HepG2 (cell line): Measurements from ENCODE around the gene TXNDC12. TPM values are rescaled to one million over a fixed set of nuclear protein-coding genes. Genes with fewer than 3 reads are reported as not detected.
A peak's percentile ranks its signal among the peaks of the same experiment; 100 is the strongest.

Experiments
- ATAC-seq: fragments of 200-7000 bp; cut with Tn5 transposase; 3 replicates; pipeline ENCODE4 v1.9.1; 2020; ENCODE audit warnings: mild to moderate bottlenecking, moderate library complexity
- BruUV-seq: library from RNA; stranded (reverse); fragments of 400-500 nt; replicated peaks from 2 replicates; lab custom pipeline; 2021; lab: Mats Ljungman, UMichigan
- CTCF ChIA-PET: fragments of 300-600 bp; formaldehyde crosslinking; extraction: SDS; loops from one replicate; lab custom pipeline; 2021; ENCODE audit warnings: low total read pairs, inconsistent platforms, low intra/inter-chr PET ratio; lab: Yijun Ruan, JAX
- POLR2A ChIA-PET: fragments of 350-600 bp; sonication (Branson Sonifier 250); formaldehyde crosslinking; loops from one replicate; lab custom pipeline; 2020; ENCODE audit warnings: antibody characterized with exemption, inconsistent platforms; lab: Yijun Ruan, JAX
- DNase-seq: peaks from one replicate; pipeline ENCODE4 v3.0.0-alpha.2; 2015; ENCODE audit warnings: low spot score
- FAIRE-seq: peaks from 3 replicates; lab custom pipeline; 2011; peaks lifted over from hg19 to GRCh38; lab: Jason Lieb, UNC
- H2AFZ ChIP-seq: one replicate; pipeline ENCODE4 v1.6.1; 2011; ENCODE audit warnings: low read length, inconsistent platforms
- H3K27ac ChIP-seq: fragments of 300-600 bp; 3 replicates; pipeline ENCODE4 v1.8.0; 2011; ENCODE audit warnings: mixed run types, mild to moderate bottlenecking, mixed read lengths, low read length, inconsistent platforms; ENCODE audit not compliant: insufficient read depth; ENCODE audit errors: extremely low read length
- H3K27me3 ChIP-seq, 2 experiments: fragments of 200-600 bp in 1 of 2; 2 replicates in 1 of 2; 3 replicates in 1 of 2; pipeline versions ENCODE4 v1.6.0 to v1.8.0; 2011; ENCODE audit warnings: low read length in 2 of 2, mild to moderate bottlenecking in 2 of 2, moderate library complexity in 2 of 2, inconsistent platforms in 1 of 2; ENCODE audit not compliant: insufficient read depth in 2 of 2, control insufficient read depth in 1 of 2
- H3K36me3 ChIP-seq, 2 experiments: fragments of 200-600 bp in 1 of 2; replicated peaks in 1 of 2; 2 replicates in 1 of 2; 3 replicates in 1 of 2; pipeline versions ENCODE4 v1.5.1 to v1.8.0; 2011; ENCODE audit warnings: low read length in 2 of 2, inconsistent platforms in 1 of 2; ENCODE audit not compliant: insufficient read depth in 2 of 2, control insufficient read depth in 1 of 2
- H3K4me1 ChIP-seq: 2 replicates; pipeline ENCODE4 v1.5.1; 2012; ENCODE audit warnings: low read length, inconsistent platforms; ENCODE audit not compliant: insufficient read depth
- H3K4me2 ChIP-seq: 2 replicates; pipeline ENCODE4 v1.6.0; 2011; ENCODE audit warnings: low read depth, low read length, inconsistent platforms
- H3K4me3 ChIP-seq, 3 experiments: fragments of 200-600 bp in 1 of 3; sonication (generic), shearing (Covaris generic) in 1 of 3; replicated peaks in 1 of 3; 2 replicates each; pipeline ENCODE4 v1.5.1; 2011 to 2016; ENCODE audit warnings: low read length in 3 of 3, inconsistent platforms in 2 of 3, low read depth in 2 of 3, mild to moderate bottlenecking in 2 of 3, control low read depth in 1 of 3, mixed read lengths in 1 of 3; ENCODE audit not compliant: insufficient read depth in 1 of 3
- H3K79me2 ChIP-seq: one replicate; pipeline ENCODE4 v1.6.1; 2011; ENCODE audit warnings: low read length, inconsistent platforms; ENCODE audit not compliant: insufficient read depth
- H3K9ac ChIP-seq: 2 replicates; pipeline ENCODE4 v1.6.0; 2011; ENCODE audit warnings: mild to moderate bottlenecking, low read depth, low read length, inconsistent platforms; ENCODE audit not compliant: insufficient read depth
- H3K9me3 ChIP-seq: 2 replicates; pipeline ENCODE4 v1.5.1; 2012; ENCODE audit warnings: mild to moderate bottlenecking, low read length
- H4K20me1 ChIP-seq: 2 replicates; pipeline ENCODE4 v1.6.0; 2011; ENCODE audit warnings: inconsistent platforms, mild to moderate bottlenecking, low read length, moderate library complexity; ENCODE audit not compliant: insufficient read depth
- DMAP1 ChIP-seq: IDR thresholded peaks from 2 replicates; pipeline ENCODE4 v1.6.1; 2016
- GABPB1 ChIP-seq: IDR thresholded peaks from 2 replicates; pipeline ENCODE4 v1.6.1; 2016; ENCODE audit warnings: mild to moderate bottlenecking, missing genetic modification reagents, moderate library complexity, missing compliant biosample characterization
- KLF6 ChIP-seq: IDR thresholded peaks from 2 replicates; pipeline ENCODE4 v1.8.0; 2016; ENCODE audit warnings: missing biosample characterization, missing genetic modification reagents
- MBD4 ChIP-seq: IDR thresholded peaks from 2 replicates; pipeline ENCODE4 v1.6.1; 2012; ENCODE audit warnings: low read length, inconsistent platforms, borderline replicate concordance
- RNF219 ChIP-seq: sonication (generic); formaldehyde crosslinking; IDR thresholded peaks from 2 replicates; pipeline ENCODE4 v1.5.0; 2020; ENCODE audit warnings: mild to moderate bottlenecking, missing genetic modification reagents
- RORA ChIP-seq: sonication (generic); formaldehyde crosslinking; IDR thresholded peaks from 2 replicates; pipeline ENCODE4 v1.5.0; 2020; ENCODE audit warnings: mild to moderate bottlenecking, missing genetic modification reagents, moderate library complexity
- SMC3 ChIP-seq: IDR thresholded peaks from 2 replicates; pipeline ENCODE4 v1.6.1; 2011; ENCODE audit warnings: low read length, improper control_type of control experiment
- TBL1XR1 ChIP-seq: fragments of 150-350 bp; IDR thresholded peaks from 2 replicates; pipeline ENCODE4 v1.6.1; 2014; ENCODE audit warnings: borderline replicate concordance, low read length; ENCODE audit not compliant: partially characterized antibody
- ZFP90 ChIP-seq: sonication (generic); formaldehyde crosslinking; IDR thresholded peaks from 2 replicates; pipeline ENCODE4 v1.8.0; 2022; ENCODE audit warnings: missing genetic modification reagents, mild to moderate bottlenecking, inconsistent platforms, borderline replicate concordance
- ZNF224 ChIP-seq: sonication (generic); formaldehyde crosslinking; IDR thresholded peaks from 2 replicates; pipeline ENCODE4 v1.5.0; 2020; ENCODE audit warnings: mild to moderate bottlenecking, missing genetic modification reagents
- ZNF335 ChIP-seq: sonication (generic); formaldehyde crosslinking; IDR thresholded peaks from 2 replicates; pipeline ENCODE4 v1.4.0; 2020; ENCODE audit warnings: missing genetic modification reagents
- ZNF460 ChIP-seq: sonication (generic); formaldehyde crosslinking; IDR thresholded peaks from 2 replicates; pipeline ENCODE4 v1.5.1; 2020; ENCODE audit warnings: missing genetic modification reagents, mild to moderate bottlenecking, borderline replicate concordance
- ZNF543 ChIP-seq: sonication (generic); formaldehyde crosslinking; IDR thresholded peaks from 2 replicates; pipeline ENCODE4 v1.4.0; 2020; ENCODE audit warnings: mild to moderate bottlenecking, missing genetic modification reagents
- WGBS: methylation state at CpG from one replicate; pipeline ENCODE4 v1.1.6; 2017; ENCODE audit warnings: low lambda C conversion rate; 5-methylcytosine and 5-hydroxymethylcytosine counted together
- in situ Hi-C: cut with HindIII; loops from 2 replicates; pipeline ENCODE4 v1.10.0; 2017; ENCODE audit warnings: low pct_unique_long_range_greater_than_20kb; ENCODE audit not compliant: extremely low pct_ligation_motif_present
- intact Hi-C: fragments of 100-400 bp; cut with micrococcal nuclease; formaldehyde crosslinking; loops from one replicate; pipeline ENCODE4 v1.10.0; 2022; ENCODE audit not compliant: unreplicated experiment
- polyA plus RNA-seq, 8 experiments: library from polyadenylated mRNA; depleted of rRNA in 3 of 8; stranded (reverse) in 7 of 8; unstranded in 1 of 8; fragments of >200 nt; fragmentation: Illumina TruSeq in 4 of 8; extraction: Trizol in 4 of 8; gene quantifications; 2 replicates each; pipeline versions ENCODE4 v1.2.1 to v1.2.3, GENCODE V29; 2011 to 2016; ENCODE audit warnings: low read depth in 4 of 8, missing spikeins in 1 of 8, mixed read lengths in 1 of 8; ENCODE audit not compliant: insufficient read depth in 1 of 8
- total RNA-seq, 5 experiments: library from RNA; depleted of rRNA; stranded (reverse); fragments of >200 nt; fragmentation: Illumina TruSeq; extraction: Trizol; gene quantifications; 2 replicates each; pipeline ENCODE4 v1.2.3, GENCODE V29; 2016; ENCODE audit warnings: low read depth in 1 of 5
- TF ChIP-seq, protein P1 (sequence below): sonication (generic); formaldehyde crosslinking; IDR thresholded peaks from 2 replicates; pipeline ENCODE4 v1.4.0; 2020; ENCODE audit warnings: missing genetic modification reagents, borderline replicate concordance
- TF ChIP-seq, protein P2 (sequence below): IDR thresholded peaks from 2 replicates; pipeline ENCODE4 v1.6.1; 2016; ENCODE audit warnings: low read depth, control low read depth

Gene TXNDC12
- total and polyA plus RNA-seq, 2 of the 13 experiments (the other 11 are each of a cell fraction or from before 2014, with no cell fraction given), result 65.6 to 67.2 TPM

DNA sequence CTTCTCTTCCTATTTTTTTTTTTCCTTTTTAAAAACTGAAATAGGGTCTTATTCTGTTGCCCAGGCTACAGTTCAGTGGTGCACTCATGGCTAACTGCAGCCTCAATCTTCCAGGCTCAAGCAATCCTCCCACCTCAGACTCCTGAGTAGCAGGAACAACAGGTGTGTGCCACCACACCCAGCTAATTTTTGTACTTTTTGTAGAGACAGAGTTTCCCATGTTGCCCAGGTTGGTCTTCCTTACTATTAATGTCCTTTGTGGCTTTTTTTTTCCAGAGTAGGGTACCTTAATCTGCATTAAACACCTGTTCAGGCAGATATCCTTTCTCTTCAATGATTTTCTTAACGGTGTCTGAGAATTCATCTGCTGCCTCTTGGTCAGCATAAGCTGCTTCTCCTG lies 17.1 kb downstream of the TXNDC12 start:
- 59% methylated on average over 1 of the region's 1 CpG for WGBS
- no peak overlapping the region for H3K4me3 ChIP-seq
- H3K9me3 ChIP-seq, result no peaks in the 10 kb centered on the region
- intact Hi-C loops, result no loop called here
- CTCF ChIA-PET, result no interaction called here
- peak overlapping the region; percentile 56 for H3K27ac ChIP-seq
- peak; percentile 8 for ATAC-seq
- in situ Hi-C loops, result no loop called here
- peaks cover 3% of the 10 kb centered on the region for H3K79me2 ChIP-seq
- H4K20me1 ChIP-seq, result no peaks in the 10 kb centered on the region
- H2AFZ ChIP-seq, result no peak overlapping the region
- TF ChIP-seq ZNF460 (CRISPR knock-in tag), result peak; percentile 24; the same call in 1 of the 2 replicates
- no peak for TF ChIP-seq TBL1XR1
- TF ChIP-seq RORA, result no peak
- TF ChIP-seq, protein P1, sequence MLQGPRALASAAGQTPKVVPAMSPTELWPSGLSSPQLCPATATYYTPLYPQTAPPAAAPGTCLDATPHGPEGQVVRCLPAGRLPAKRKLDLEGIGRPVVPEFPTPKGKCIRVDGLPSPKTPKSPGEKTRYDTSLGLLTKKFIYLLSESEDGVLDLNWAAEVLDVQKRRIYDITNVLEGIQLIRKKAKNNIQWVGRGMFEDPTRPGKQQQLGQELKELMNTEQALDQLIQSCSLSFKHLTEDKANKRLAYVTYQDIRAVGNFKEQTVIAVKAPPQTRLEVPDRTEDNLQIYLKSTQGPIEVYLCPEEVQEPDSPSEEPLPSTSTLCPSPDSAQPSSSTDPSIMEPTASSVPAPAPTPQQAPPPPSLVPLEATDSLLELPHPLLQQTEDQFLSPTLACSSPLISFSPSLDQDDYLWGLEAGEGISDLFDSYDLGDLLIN (CRISPR knock-in tag), result no peak
- TF ChIP-seq ZNF335, result 0 out of 2 replicates have a peak, but pooled peaks have one; percentile 4
- TF ChIP-seq, protein P2, sequence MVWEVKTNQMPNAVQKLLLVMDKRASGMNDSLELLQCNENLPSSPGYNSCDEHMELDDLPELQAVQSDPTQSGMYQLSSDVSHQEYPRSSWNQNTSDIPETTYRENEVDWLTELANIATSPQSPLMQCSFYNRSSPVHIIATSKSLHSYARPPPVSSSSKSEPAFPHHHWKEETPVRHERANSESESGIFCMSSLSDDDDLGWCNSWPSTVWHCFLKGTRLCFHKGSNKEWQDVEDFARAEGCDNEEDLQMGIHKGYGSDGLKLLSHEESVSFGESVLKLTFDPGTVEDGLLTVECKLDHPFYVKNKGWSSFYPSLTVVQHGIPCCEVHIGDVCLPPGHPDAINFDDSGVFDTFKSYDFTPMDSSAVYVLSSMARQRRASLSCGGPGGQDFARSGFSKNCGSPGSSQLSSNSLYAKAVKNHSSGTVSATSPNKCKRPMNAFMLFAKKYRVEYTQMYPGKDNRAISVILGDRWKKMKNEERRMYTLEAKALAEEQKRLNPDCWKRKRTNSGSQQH, result peak; percentile 18; the same call in 1 of the 2 replicates
- no peak for TF ChIP-seq ZNF543 (CRISPR knock-in tag)
- 0 out of 2 replicates have a peak, but pooled peaks have one; percentile 16 for TF ChIP-seq KLF6 (CRISPR knock-in tag)
- 0 out of 2 replicates have a peak, but pooled peaks have one; percentile 3 for TF ChIP-seq ZNF224 (CRISPR knock-in tag)
- 0 out of 2 replicates have a peak, but pooled peaks have one; percentile 13 for TF ChIP-seq RNF219 (CRISPR knock-in tag)
- TF ChIP-seq DMAP1 (CRISPR knock-in tag), result 0 out of 2 replicates have a peak, but pooled peaks have one; percentile 3
- TF ChIP-seq SMC3, result no peak
- no peak for TF ChIP-seq GABPB1
- TF ChIP-seq MBD4, result 0 out of 2 replicates have a peak, but pooled peaks have one; percentile 10
- no peak for TF ChIP-seq ZFP90
- TF ChIP-seq, all 625 proteins: peak for 8
- H3K27me3 ChIP-seq, result no peaks in the 10 kb centered on the region; a peak in 1 of 5 replicates
- no peak overlapping the region for H3K9ac ChIP-seq
- BruUV-seq, result no TSS peak
- no peak for DNase-seq
- POLR2A ChIA-PET, result interaction anchor here (1.0 to 2.8 kb wide), 6 partner anchors 9 to 42 kb away, joined by 3 to 22 read pairs (median 4); partner anchors contain the start of gene TXNDC12
- H3K4me2 ChIP-seq, result peak overlapping the region; percentile 40
- H3K36me3 ChIP-seq, result peaks cover 5 to 20% of the 10 kb centered on the region in 2 experiments; a peak in 4 of 5 replicates
- no peak for FAIRE-seq
- H3K4me1 ChIP-seq, result peaks cover 45% of the 10 kb centered on the region
